Choroid plexus epithelial cell (primary cell): ENCODE measurements around the gene ANKRD12.

Experiments
- DNase-seq: peaks from one replicate; pipeline ENCODE4 v3.0.0-alpha.2; 2010; ENCODE audit warnings: low read depth
- H3K4me3 ChIP-seq: 2 replicates; pipeline ENCODE4 v1.5.1; 2011; ENCODE audit warnings: low read depth, mild to moderate bottlenecking, control low read depth, low read length, moderate library complexity
- CTCF ChIP-seq: conservative IDR thresholded peaks from 2 replicates; pipeline ENCODE4 v1.5.1; 2011; ENCODE audit warnings: low read depth, mild to moderate bottlenecking, control low read depth, inconsistent platforms, low read length, moderate library complexity

ANKRD12 gene

GRCh38 chr18:9188359-9189231, 52.0 kb downstream of the ANKRD12 start:
- no peak for TF ChIP-seq CTCF
- H3K4me3 ChIP-seq = no peak overlapping the region
- no peak for DNase-seq

- no peak overlapping the region for H3K4me3 ChIP-seq
- DNase-seq = no peak
- TF ChIP-seq CTCF = no peak
These were observed 52.9 kb downstream of the ANKRD12 start for GRCh38 chr18:9189491-9189890.

GRCh38 chr18:9191658-9192256, 55.2 kb downstream of the ANKRD12 start:
- no peak for TF ChIP-seq CTCF
- no peak overlapping the region for H3K4me3 ChIP-seq
- DNase-seq = no peak

- no peak for TF ChIP-seq CTCF
- no peak for DNase-seq
- no peak overlapping the region for H3K4me3 ChIP-seq
These were observed 56.5 kb downstream of the ANKRD12 start for GRCh38 chr18:9193031-9193430.

GRCh38 chr18:9196568-9196967, 60.0 kb downstream of the ANKRD12 start:
- no peak for DNase-seq
- no peak for TF ChIP-seq CTCF
- H3K4me3 ChIP-seq = no peak overlapping the region

- no peak overlapping the region for H3K4me3 ChIP-seq
- no peak for TF ChIP-seq CTCF
- DNase-seq = no peak
These were observed 63.1 kb downstream of the ANKRD12 start for GRCh38 chr18:9199681-9200080.

- no peak for DNase-seq
- H3K4me3 ChIP-seq = no peak overlapping the region
- TF ChIP-seq CTCF = no peak
These were observed 64.6 kb downstream of the ANKRD12 start for GRCh38 chr18:9201224-9201623.
